ENCODE data around the gene PTS.

The PTS gene

GRCh38 chr11:112219476-112220232 is 6.6 kb upstream of the PTS start:
- TF ChIP-seq ESRRG (CRISPR knock-in tag; IDR thresholded peaks at IDR 0.05) (no peak), TOX (CRISPR knock-in tag; IDR thresholded peaks at IDR 0.05; ENCODE audit: borderline replicate concordance) (no peak), CSRNP3 (CRISPR knock-in tag; IDR thresholded peaks at IDR 0.05) (no peak), ISL1 (CRISPR knock-in tag; IDR thresholded peaks at IDR 0.05) (no peak), SNAI2 (CRISPR knock-in tag; IDR thresholded peaks at IDR 0.05) (no peak), ZNF8 (CRISPR knock-in tag; IDR thresholded peaks at IDR 0.05) (no peak), ZNF565 (CRISPR knock-in tag; conservative IDR thresholded peaks at IDR 0.05; ENCODE audit: low read depth) (no peak), TCF4 (CRISPR knock-in tag; IDR thresholded peaks at IDR 0.05; ENCODE audit: borderline replicate concordance) (no peak), OSR1 (CRISPR knock-in tag; IDR thresholded peaks at IDR 0.05) (no peak), GLIS3 (CRISPR knock-in tag; IDR thresholded peaks at IDR 0.05) (no peak), BACH2 (CRISPR knock-in tag; IDR thresholded peaks at IDR 0.05; ENCODE audit: borderline replicate concordance) (no peak), ARNTL (CRISPR knock-in tag; IDR thresholded peaks at IDR 0.05; ENCODE audit: borderline replicate concordance, low read depth) (no peak), PATZ1 (CRISPR knock-in tag; IDR thresholded peaks at IDR 0.05; ENCODE audit: borderline replicate concordance) (no peak), CSDC2 (CRISPR knock-in tag; IDR thresholded peaks at IDR 0.05) (no peak)
- TF ChIP-seq, protein P1, sequence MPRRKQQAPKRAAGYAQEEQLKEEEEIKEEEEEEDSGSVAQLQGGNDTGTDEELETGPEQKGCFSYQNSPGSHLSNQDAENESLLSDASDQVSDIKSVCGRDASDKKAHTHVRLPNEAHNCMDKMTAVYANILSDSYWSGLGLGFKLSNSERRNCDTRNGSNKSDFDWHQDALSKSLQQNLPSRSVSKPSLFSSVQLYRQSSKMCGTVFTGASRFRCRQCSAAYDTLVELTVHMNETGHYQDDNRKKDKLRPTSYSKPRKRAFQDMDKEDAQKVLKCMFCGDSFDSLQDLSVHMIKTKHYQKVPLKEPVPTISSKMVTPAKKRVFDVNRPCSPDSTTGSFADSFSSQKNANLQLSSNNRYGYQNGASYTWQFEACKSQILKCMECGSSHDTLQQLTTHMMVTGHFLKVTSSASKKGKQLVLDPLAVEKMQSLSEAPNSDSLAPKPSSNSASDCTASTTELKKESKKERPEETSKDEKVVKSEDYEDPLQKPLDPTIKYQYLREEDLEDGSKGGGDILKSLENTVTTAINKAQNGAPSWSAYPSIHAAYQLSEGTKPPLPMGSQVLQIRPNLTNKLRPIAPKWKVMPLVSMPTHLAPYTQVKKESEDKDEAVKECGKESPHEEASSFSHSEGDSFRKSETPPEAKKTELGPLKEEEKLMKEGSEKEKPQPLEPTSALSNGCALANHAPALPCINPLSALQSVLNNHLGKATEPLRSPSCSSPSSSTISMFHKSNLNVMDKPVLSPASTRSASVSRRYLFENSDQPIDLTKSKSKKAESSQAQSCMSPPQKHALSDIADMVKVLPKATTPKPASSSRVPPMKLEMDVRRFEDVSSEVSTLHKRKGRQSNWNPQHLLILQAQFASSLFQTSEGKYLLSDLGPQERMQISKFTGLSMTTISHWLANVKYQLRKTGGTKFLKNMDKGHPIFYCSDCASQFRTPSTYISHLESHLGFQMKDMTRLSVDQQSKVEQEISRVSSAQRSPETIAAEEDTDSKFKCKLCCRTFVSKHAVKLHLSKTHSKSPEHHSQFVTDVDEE (CRISPR knock-in tag; IDR thresholded peaks at IDR 0.05) = no peak
- TF ChIP-seq, protein P2, sequence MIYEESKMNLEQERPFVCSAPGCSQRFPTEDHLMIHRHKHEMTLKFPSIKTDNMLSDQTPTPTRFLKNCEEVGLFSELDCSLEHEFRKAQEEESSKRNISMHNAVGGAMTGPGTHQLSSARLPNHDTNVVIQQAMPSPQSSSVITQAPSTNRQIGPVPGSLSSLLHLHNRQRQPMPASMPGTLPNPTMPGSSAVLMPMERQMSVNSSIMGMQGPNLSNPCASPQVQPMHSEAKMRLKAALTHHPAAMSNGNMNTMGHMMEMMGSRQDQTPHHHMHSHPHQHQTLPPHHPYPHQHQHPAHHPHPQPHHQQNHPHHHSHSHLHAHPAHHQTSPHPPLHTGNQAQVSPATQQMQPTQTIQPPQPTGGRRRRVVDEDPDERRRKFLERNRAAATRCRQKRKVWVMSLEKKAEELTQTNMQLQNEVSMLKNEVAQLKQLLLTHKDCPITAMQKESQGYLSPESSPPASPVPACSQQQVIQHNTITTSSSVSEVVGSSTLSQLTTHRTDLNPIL (CRISPR knock-in tag; IDR thresholded peaks at IDR 0.05; ENCODE audit: low read depth) = no peak
- TF ChIP-seq, protein P3, sequence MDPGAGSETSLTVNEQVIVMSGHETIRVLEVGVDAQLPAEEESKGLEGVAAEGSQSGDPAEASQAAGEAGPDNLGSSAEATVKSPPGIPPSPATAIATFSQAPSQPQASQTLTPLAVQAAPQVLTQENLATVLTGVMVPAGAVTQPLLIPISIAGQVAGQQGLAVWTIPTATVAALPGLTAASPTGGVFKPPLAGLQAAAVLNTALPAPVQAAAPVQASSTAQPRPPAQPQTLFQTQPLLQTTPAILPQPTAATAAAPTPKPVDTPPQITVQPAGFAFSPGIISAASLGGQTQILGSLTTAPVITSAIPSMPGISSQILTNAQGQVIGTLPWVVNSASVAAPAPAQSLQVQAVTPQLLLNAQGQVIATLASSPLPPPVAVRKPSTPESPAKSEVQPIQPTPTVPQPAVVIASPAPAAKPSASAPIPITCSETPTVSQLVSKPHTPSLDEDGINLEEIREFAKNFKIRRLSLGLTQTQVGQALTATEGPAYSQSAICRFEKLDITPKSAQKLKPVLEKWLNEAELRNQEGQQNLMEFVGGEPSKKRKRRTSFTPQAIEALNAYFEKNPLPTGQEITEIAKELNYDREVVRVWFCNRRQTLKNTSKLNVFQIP (CRISPR knock-in tag; IDR thresholded peaks at IDR 0.05; ENCODE audit: borderline replicate concordance, low read depth) = no peak
- ATAC-seq = peak; percentile 99

- TF ChIP-seq TOX (CRISPR knock-in tag; IDR thresholded peaks at IDR 0.05; ENCODE audit: borderline replicate concordance) (no peak), CSDC2 (CRISPR knock-in tag; IDR thresholded peaks at IDR 0.05) (no peak), PATZ1 (CRISPR knock-in tag; IDR thresholded peaks at IDR 0.05; ENCODE audit: borderline replicate concordance) (no peak), ZNF70 (CRISPR knock-in tag; IDR thresholded peaks at IDR 0.05) (no peak), ARNTL (CRISPR knock-in tag; IDR thresholded peaks at IDR 0.05; ENCODE audit: borderline replicate concordance, low read depth) (no peak), SNAI2 (CRISPR knock-in tag; IDR thresholded peaks at IDR 0.05) (no peak), OSR1 (CRISPR knock-in tag; IDR thresholded peaks at IDR 0.05) (no peak)
- TF ChIP-seq, protein P1 (CRISPR knock-in tag; IDR thresholded peaks at IDR 0.05) = no peak
- no peak for ATAC-seq
These were observed 4.9 kb upstream of the PTS start for GRCh38 chr11:112221274-112221835.
